HG03095 (cell line): ENCODE data around the gene PHF12.
"Not testable (repeated sequence)": the region's sequence is repeated elsewhere in the genome, so short reads cannot be mapped to it uniquely, and the experiment has no call there.

Experiments
- ATAC-seq: cut with Tn5 transposase; IDR thresholded peaks from one replicate; pipeline ENCODE4 v1.9.1; 2021; ENCODE audit warnings: moderate library complexity; ENCODE audit not compliant: unreplicated experiment

The PHF12 gene

GRCh38 chr17:28904800-28905199 lies 46.5 kb downstream of the PHF12 start:
- no peak for ATAC-seq

- not testable (repeated sequence) for ATAC-seq
Measured at GRCh38 chr17:28903546-28903841, 47.8 kb downstream of the PHF12 start.

GRCh38 chr17:28902819-28903545 lies 48.3 kb downstream of the PHF12 start, which contains the start of gene DHRS13:
Gene DHRS13, minus strand, starts transcription at chr17:28903079. Its CDS starts 135 bp downstream, at chr17:28902944.
- ATAC-seq, result peak; percentile 74

GRCh38 chr17:28901866-28902818 lies 49.2 kb downstream of the PHF12 start:
- peak; percentile 34 for ATAC-seq

- ATAC-seq, result no peak
Measured at GRCh38 chr17:28900986-28901726, 50.2 kb downstream of the PHF12 start.

GRCh38 chr17:28899212-28899815 lies 52.0 kb downstream of the PHF12 start:
- ATAC-seq, result no peak

GRCh38 chr17:28898527-28898955 lies 52.8 kb downstream of the PHF12 start:
- no peak for ATAC-seq

- no peak for ATAC-seq
Measured at GRCh38 chr17:28897769-28898526, 53.4 kb downstream of the PHF12 start.

- ATAC-seq, result peak; percentile 33
Measured at GRCh38 chr17:28896884-28897768, 54.2 kb downstream of the PHF12 start, which contains the start of gene FLOT2. Gene FLOT2, minus strand, starts transcription at chr17:28897733. Its CDS starts 159 bp downstream, at chr17:28897574.

- ATAC-seq, result no peak
Measured at GRCh38 chr17:28896491-28896883, 54.8 kb downstream of the PHF12 start.

GRCh38 chr17:28895794-28896447 lies 55.4 kb downstream of the PHF12 start:
- no peak for ATAC-seq

- not testable (repeated sequence) for ATAC-seq
Measured at GRCh38 chr17:28893248-28894183, 57.8 kb downstream of the PHF12 start.

GRCh38 chr17:28892024-28892423 lies 59.3 kb downstream of the PHF12 start:
- no peak for ATAC-seq

- no peak for ATAC-seq
Measured at GRCh38 chr17:28891201-28891600, 60.1 kb downstream of the PHF12 start.

- no peak for ATAC-seq
Measured at GRCh38 chr17:28889996-28890395, 61.3 kb downstream of the PHF12 start.

- no peak for ATAC-seq
Measured at GRCh38 chr17:28888832-28889231, 62.5 kb downstream of the PHF12 start.

- no peak for ATAC-seq
Measured at GRCh38 chr17:28887871-28888471, 63.3 kb downstream of the PHF12 start.
